ENCODE data around the gene MRPS30. TPM values are rescaled to one million over a fixed set of nuclear protein-coding genes. Genes with fewer than 3 reads are reported as not detected.
A peak's percentile ranks its signal among the peaks of the same experiment; 100 is the strongest.
"Not testable (repeated sequence)": the region's sequence is repeated elsewhere in the genome, so short reads cannot be mapped to it uniquely, and the experiment has no call there.

Gene MRPS30
- total and polyA plus RNA-seq, 2 of the 4 experiments (the other 2 are of a cell fraction) = 18.3 to 51.4 TPM

- CTCF ChIA-PET = interaction anchor here (1.3 kb wide), 1 partner anchor 15 kb away, joined by 3 read pairs; no protein-coding TSS in a partner anchor
- BruUV-seq (replicated peaks); H2AFZ ChIP-seq (replicated peaks; ENCODE audit: low read length, poor library complexity); ATAC-seq (ENCODE audit: low read depth); H2AK9ac ChIP-seq (replicated peaks; ENCODE audit: low read depth, low read length, poor library complexity); H3K4me3 ChIP-seq (ENCODE audit: insufficient read depth, low read depth, low read length); H3K23ac ChIP-seq (ENCODE audit: low read depth, low read length); H2AK5ac ChIP-seq (ENCODE audit: low read depth, low read length); H2BK20ac ChIP-seq (ENCODE audit: low read depth, low read length); H4K20me1 ChIP-seq (ENCODE audit: insufficient read depth, low read length); H2BK120ac ChIP-seq (ENCODE audit: low read depth, low read length); H3K9me1 ChIP-seq (ENCODE audit: insufficient read depth, low read length); H4K5ac ChIP-seq (ENCODE audit: low read depth, low read length); H2BK15ac ChIP-seq (ENCODE audit: low read depth, low read length); H3K4me2 ChIP-seq (ENCODE audit: low read depth, low read length); H3K56ac ChIP-seq (ENCODE audit: extremely low read depth, insufficient read depth, low read length); H2BK5ac ChIP-seq (ENCODE audit: low read depth, low read length, poor library complexity, severe bottlenecking); H4K91ac ChIP-seq (ENCODE audit: insufficient read depth, low read depth, low read length); H3K4ac ChIP-seq (ENCODE audit: low read depth, low read length); dilution Hi-C loops (cut with HindIII; ENCODE audit: low sequenced_read_pairs, unreplicated experiment); H3K9me3 ChIP-seq (ENCODE audit: control insufficient read depth, insufficient read depth, low read length); POLR2A ChIA-PET (ENCODE audit: unreplicated experiment); H3K9ac ChIP-seq (ENCODE audit: low read depth, low read length); H3K27ac ChIP-seq (ENCODE audit: insufficient read depth, low read length); H3K14ac ChIP-seq (replicated peaks; ENCODE audit: low read depth, low read length); intact Hi-C loops (cut with micrococcal nuclease); H3K79me1 ChIP-seq (ENCODE audit: low read depth in 1 of 2, low read length in 2 of 2); H3K27me3 ChIP-seq (ENCODE audit: control insufficient read depth, insufficient read depth, low read length); H4K8ac ChIP-seq (ENCODE audit: low read depth in 2 of 2, low read length in 2 of 2); H3K18ac ChIP-seq (ENCODE audit: low read depth, low read length); H3K36me3 ChIP-seq (ENCODE audit: control insufficient read depth, insufficient read depth, low read length); H3K4me1 ChIP-seq (ENCODE audit: control insufficient read depth, insufficient read depth, low read length): not testable (repeated sequence)
- WGBS, 2 experiments (ENCODE audit: extremely low coverage in 2 of 2, insufficient read length in 1 of 2) = 80% methylated on average over 1 of the region's 11 CpGs; no CpG with 5 or more reads in 1 of the 2 experiments
- in situ Hi-C loops (cut with MboI; ENCODE audit: low sequenced_read_pairs) = loop anchor here (25.0 kb wide), 1 partner anchor 1052 kb away; no protein-coding TSS in a partner anchor
- peak; percentile 16 for DNase-seq
Observed at GRCh38 chr5:44789372-44789995, 19.3 kb upstream of the MRPS30 start.

GRCh38 chr5:44792031-44792673 lies 16.6 kb upstream of the MRPS30 start:
- H4K8ac ChIP-seq (ENCODE audit: low read depth in 2 of 2, low read length in 2 of 2); H3K4me2 ChIP-seq (ENCODE audit: low read depth, low read length); H2BK120ac ChIP-seq (ENCODE audit: low read depth, low read length); H2AK5ac ChIP-seq (ENCODE audit: low read depth, low read length); H3K27me3 ChIP-seq (ENCODE audit: control insufficient read depth, insufficient read depth, low read length); H2AFZ ChIP-seq (replicated peaks; ENCODE audit: low read length, poor library complexity); H3K9me1 ChIP-seq (ENCODE audit: insufficient read depth, low read length); H2BK5ac ChIP-seq (ENCODE audit: low read depth, low read length, poor library complexity, severe bottlenecking); H3K27ac ChIP-seq (ENCODE audit: insufficient read depth, low read length); H3K4me3 ChIP-seq (ENCODE audit: insufficient read depth, low read depth, low read length); H3K4ac ChIP-seq (ENCODE audit: low read depth, low read length); BruUV-seq (replicated peaks); H3K18ac ChIP-seq (ENCODE audit: low read depth, low read length); H3K9me3 ChIP-seq (ENCODE audit: control insufficient read depth, insufficient read depth, low read length); ATAC-seq (ENCODE audit: low read depth); H3K36me3 ChIP-seq (ENCODE audit: control insufficient read depth, insufficient read depth, low read length); H4K20me1 ChIP-seq (ENCODE audit: insufficient read depth, low read length); POLR2A ChIA-PET (ENCODE audit: unreplicated experiment); H3K79me1 ChIP-seq (ENCODE audit: low read depth in 1 of 2, low read length in 2 of 2); H2BK15ac ChIP-seq (ENCODE audit: low read depth, low read length); H2BK20ac ChIP-seq (ENCODE audit: low read depth, low read length); H3K9ac ChIP-seq (ENCODE audit: low read depth, low read length); H3K14ac ChIP-seq (replicated peaks; ENCODE audit: low read depth, low read length); H3K56ac ChIP-seq (ENCODE audit: extremely low read depth, insufficient read depth, low read length); H3K4me1 ChIP-seq (ENCODE audit: control insufficient read depth, insufficient read depth, low read length); H4K91ac ChIP-seq (ENCODE audit: insufficient read depth, low read depth, low read length); DNase-seq; CTCF ChIA-PET; H3K23ac ChIP-seq (ENCODE audit: low read depth, low read length); intact Hi-C loops (cut with micrococcal nuclease); dilution Hi-C loops (cut with HindIII; ENCODE audit: low sequenced_read_pairs, unreplicated experiment); H4K5ac ChIP-seq (ENCODE audit: low read depth, low read length); H2AK9ac ChIP-seq (replicated peaks; ENCODE audit: low read depth, low read length, poor library complexity): not testable (repeated sequence)
- WGBS, 2 experiments (ENCODE audit: extremely low coverage in 2 of 2, insufficient read length in 1 of 2) = 80% methylated on average over 1 of the region's 8 CpGs; no CpG with 5 or more reads in 1 of the 2 experiments
- in situ Hi-C loops (cut with MboI; ENCODE audit: low sequenced_read_pairs) = loop anchor here (25.0 kb wide), 1 partner anchor 1055 kb away; no protein-coding TSS in a partner anchor

Measured in IMR-90 (cell line).